Measurements from ENCODE around the gene KLHL18.
"Not testable (repeated sequence)": the region's sequence is repeated elsewhere in the genome, so short reads cannot be mapped to it uniquely, and the experiment has no call there.

The KLHL18 gene

GRCh38 chr3:47296562-47297302 lies 14.0 kb downstream of the KLHL18 start:
- no peaks in the 10 kb centered on the region for H3K9me3 ChIP-seq (ENCODE audit: low read depth, low read length)
- no peak for DNase-seq (ENCODE audit: low read depth, low spot score)
- H3K36me3 ChIP-seq (ENCODE audit: insufficient read depth, low read length), result no peaks in the 10 kb centered on the region
- TF ChIP-seq EZH2 (IDR thresholded peaks at IDR 0.05) (no peak), FOXP2 (optimal IDR thresholded peaks at IDR 0.05; ENCODE audit: control extremely low read depth, extremely low read length, insufficient read depth) (no peak), POLR2AphosphoS5 (IDR thresholded peaks at IDR 0.05; ENCODE audit: borderline replicate concordance, low read depth, low read length) (no peak)
- no peak overlapping the region for H3K4me3 ChIP-seq
- H3K9ac ChIP-seq (ENCODE audit: insufficient read length), result no peak overlapping the region
- no peak overlapping the region for H3K27ac ChIP-seq

DNA sequence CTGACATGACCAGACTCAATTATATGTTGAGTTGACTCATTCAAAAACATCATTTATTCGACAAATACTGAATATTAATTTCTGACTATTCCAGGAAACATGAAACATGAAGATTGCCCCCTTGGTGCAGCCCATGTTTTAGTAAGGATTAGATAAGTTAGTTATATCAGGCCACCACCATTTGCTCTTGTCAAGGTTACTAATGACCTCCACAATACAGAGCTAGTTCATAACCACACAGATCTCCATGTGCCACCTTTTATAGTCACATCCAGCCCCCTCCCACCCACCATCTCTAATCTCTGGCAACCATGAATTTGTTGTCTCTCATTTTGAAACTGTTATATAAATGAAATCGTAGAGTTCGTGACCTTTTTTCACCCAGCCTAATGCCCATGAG lies 15.7 kb downstream of the KLHL18 start:
- no peak for TF ChIP-seq FOXP2 (optimal IDR thresholded peaks at IDR 0.05; ENCODE audit: control extremely low read depth, extremely low read length, insufficient read depth)
- TF ChIP-seq EZH2 (IDR thresholded peaks at IDR 0.05), result no peak
- TF ChIP-seq POLR2AphosphoS5 (IDR thresholded peaks at IDR 0.05; ENCODE audit: borderline replicate concordance, low read depth, low read length), result no peak

GRCh38 chr3:47299381-47300318 lies 16.9 kb downstream of the KLHL18 start:
- TF ChIP-seq FOXP2 (optimal IDR thresholded peaks at IDR 0.05; ENCODE audit: control extremely low read depth, extremely low read length, insufficient read depth) (no peak), EZH2 (IDR thresholded peaks at IDR 0.05) (no peak), POLR2AphosphoS5 (IDR thresholded peaks at IDR 0.05; ENCODE audit: borderline replicate concordance, low read depth, low read length) (no peak)
- no peaks in the 10 kb centered on the region for H3K36me3 ChIP-seq (ENCODE audit: insufficient read depth, low read length)
- no peak for DNase-seq (ENCODE audit: low read depth, low spot score)
- no peaks in the 10 kb centered on the region for H3K9me3 ChIP-seq (ENCODE audit: low read depth, low read length)
- H3K9ac ChIP-seq (ENCODE audit: insufficient read length), result no peak overlapping the region
- H3K4me3 ChIP-seq, result no peak overlapping the region
- H3K27ac ChIP-seq, result no peak overlapping the region

More for the DNA sequence above, 15.7 kb downstream of the KLHL18 start:
- no peak for DNase-seq (ENCODE audit: low read depth, low spot score)
- Histone ChIP-seq H3K9me3 (ENCODE audit: low read depth, low read length) (no peaks in the 10 kb centered on the region), H3K27ac (no peak overlapping the region), H3K4me3 (no peak overlapping the region), H3K9ac (ENCODE audit: insufficient read length) (no peak overlapping the region), H3K36me3 (ENCODE audit: insufficient read depth, low read length) (no peaks in the 10 kb centered on the region)

GRCh38 chr3:47301456-47301855 lies 18.7 kb downstream of the KLHL18 start:
- no peak overlapping the region for H3K9ac ChIP-seq (ENCODE audit: insufficient read length)
- DNase-seq (ENCODE audit: low read depth, low spot score), result no peak
- TF ChIP-seq EZH2 (IDR thresholded peaks at IDR 0.05) (no peak), FOXP2 (optimal IDR thresholded peaks at IDR 0.05; ENCODE audit: control extremely low read depth, extremely low read length, insufficient read depth) (no peak), POLR2AphosphoS5 (IDR thresholded peaks at IDR 0.05; ENCODE audit: borderline replicate concordance, low read depth, low read length) (no peak)
- H3K4me3 ChIP-seq, result no peak overlapping the region
- no peaks in the 10 kb centered on the region for H3K9me3 ChIP-seq (ENCODE audit: low read depth, low read length)
- no peaks in the 10 kb centered on the region for H3K36me3 ChIP-seq (ENCODE audit: insufficient read depth, low read length)
- H3K27ac ChIP-seq, result no peak overlapping the region

DNA sequence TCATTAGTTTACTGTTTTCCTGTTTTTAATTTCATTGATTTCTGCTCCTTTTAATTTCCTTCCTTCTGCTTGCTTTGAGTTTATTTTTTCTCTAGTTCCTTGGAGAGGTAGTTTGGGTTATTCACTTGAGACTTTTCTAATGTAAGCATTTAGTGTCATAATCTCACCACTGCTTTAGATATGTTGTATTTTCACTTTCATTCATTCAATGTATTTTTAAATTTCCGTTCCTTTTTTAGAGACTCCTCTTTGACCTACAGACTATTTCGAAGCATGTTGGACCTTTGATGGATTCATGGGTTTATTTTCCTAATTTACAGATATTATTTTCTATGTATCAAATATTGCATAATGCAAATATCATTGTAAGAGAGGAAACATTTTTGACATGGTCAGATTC lies 23.3 kb downstream of the KLHL18 start:
- no peak for DNase-seq (ENCODE audit: low read depth, low spot score)
- Histone ChIP-seq H3K9ac (ENCODE audit: insufficient read length) (no peak overlapping the region), H3K36me3 (ENCODE audit: insufficient read depth, low read length) (no peaks in the 10 kb centered on the region), H3K27ac (no peak overlapping the region), H3K4me3 (no peak overlapping the region), H3K9me3 (ENCODE audit: low read depth, low read length) (no peaks in the 10 kb centered on the region)
- TF ChIP-seq EZH2 (IDR thresholded peaks at IDR 0.05), result no peak
- no peak for TF ChIP-seq FOXP2 (optimal IDR thresholded peaks at IDR 0.05; ENCODE audit: control extremely low read depth, extremely low read length, insufficient read depth)
- TF ChIP-seq POLR2AphosphoS5 (IDR thresholded peaks at IDR 0.05; ENCODE audit: borderline replicate concordance, low read depth, low read length), result no peak

GRCh38 chr3:47309231-47309630 lies 26.5 kb downstream of the KLHL18 start:
- not testable (repeated sequence) for H3K9ac ChIP-seq (ENCODE audit: insufficient read length); H3K4me3 ChIP-seq; H3K27ac ChIP-seq; H3K36me3 ChIP-seq (ENCODE audit: insufficient read depth, low read length); H3K9me3 ChIP-seq (ENCODE audit: low read depth, low read length); DNase-seq (ENCODE audit: low read depth, low spot score)

GRCh38 chr3:47310391-47310790 lies 27.6 kb downstream of the KLHL18 start:
- Histone ChIP-seq H3K27ac (no peak overlapping the region), H3K36me3 (ENCODE audit: insufficient read depth, low read length) (no peaks in the 10 kb centered on the region), H3K4me3 (no peak overlapping the region), H3K9ac (ENCODE audit: insufficient read length) (no peak overlapping the region), H3K9me3 (ENCODE audit: low read depth, low read length) (no peaks in the 10 kb centered on the region)
- DNase-seq (ENCODE audit: low read depth, low spot score), result no peak
- TF ChIP-seq POLR2AphosphoS5 (IDR thresholded peaks at IDR 0.05; ENCODE audit: borderline replicate concordance, low read depth, low read length) (no peak), FOXP2 (optimal IDR thresholded peaks at IDR 0.05; ENCODE audit: control extremely low read depth, extremely low read length, insufficient read depth) (no peak)

DNA sequence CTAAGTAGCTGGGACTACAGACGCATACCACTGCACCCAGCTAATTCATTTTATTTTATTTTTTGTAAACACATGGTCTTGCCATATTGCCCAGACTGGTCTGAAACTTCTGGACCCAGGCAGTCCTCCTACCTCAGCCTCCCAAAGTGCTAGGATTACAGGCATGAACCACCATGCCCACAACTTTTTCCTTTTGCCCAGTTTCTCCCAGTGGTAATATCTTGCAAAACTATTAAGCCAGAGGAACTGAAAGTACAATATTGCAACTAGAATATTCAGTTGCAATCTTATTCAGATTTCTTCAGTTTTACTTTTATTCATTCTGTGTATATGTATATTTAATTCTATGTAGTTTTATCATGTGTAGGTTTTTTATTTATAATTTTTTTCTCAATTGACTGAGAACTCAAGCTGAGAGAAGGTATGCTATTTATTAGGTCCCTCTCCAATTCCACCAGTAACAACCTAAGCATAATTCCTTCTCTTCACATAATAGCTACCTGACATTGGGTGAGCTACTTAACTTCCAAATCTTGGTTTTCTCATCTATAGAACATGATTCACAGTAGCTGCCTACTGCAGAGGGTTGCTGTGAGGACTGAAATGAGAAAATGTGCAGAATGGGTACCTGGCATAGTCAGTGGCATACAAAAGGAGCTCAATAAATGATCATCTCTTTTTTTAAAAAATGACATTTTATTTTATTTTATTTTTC lies 30.8 kb downstream of the KLHL18 start:
- TF ChIP-seq POLR2AphosphoS5 (IDR thresholded peaks at IDR 0.05; ENCODE audit: borderline replicate concordance, low read depth, low read length) (no peak), EZH2 (IDR thresholded peaks at IDR 0.05) (no peak), FOXP2 (optimal IDR thresholded peaks at IDR 0.05; ENCODE audit: control extremely low read depth, extremely low read length, insufficient read depth) (no peak)
- Histone ChIP-seq H3K27ac (no peak overlapping the region), H3K9ac (ENCODE audit: insufficient read length) (no peak overlapping the region), H3K9me3 (ENCODE audit: low read depth, low read length) (no peaks in the 10 kb centered on the region), H3K36me3 (ENCODE audit: insufficient read depth, low read length) (no peaks in the 10 kb centered on the region), H3K4me3 (no peak overlapping the region)
- DNase-seq (ENCODE audit: low read depth, low spot score), result no peak
